Thymus (tissue), 11 donors: Measurements from ENCODE around the gene SPATA13. TPM values are rescaled to one million over a fixed set of nuclear protein-coding genes. Genes with fewer than 3 reads are reported as not detected.

Experiments used
- DNase-seq, 9 donors: peaks; one replicate each; pipeline ENCODE4 v3.0.0-alpha.2; 2013; ENCODE audit warnings: low spot score in 9 of 9, low read depth in 6 of 9, missing footprints in 1 of 9
- H3K27ac ChIP-seq, 2 donors: one replicate each; pipeline ENCODE4 v1.5.1; 2013; ENCODE audit warnings: control low read depth in 1 of 2, low read depth in 1 of 2, low read length in 1 of 2, mild to moderate bottlenecking in 1 of 2, moderate library complexity in 1 of 2
- H3K27me3 ChIP-seq, 2 donors: one replicate each; pipeline ENCODE4 v1.5.1; 2013; ENCODE audit warnings: low read length in 1 of 2; ENCODE audit not compliant: control insufficient read depth in 2 of 2, insufficient read depth in 1 of 2
- H3K36me3 ChIP-seq, 2 donors: one replicate each; pipeline ENCODE4 v1.5.1; 2013; ENCODE audit warnings: low read length in 1 of 2, mild to moderate bottlenecking in 1 of 2, moderate library complexity in 1 of 2; ENCODE audit not compliant: control insufficient read depth in 2 of 2, insufficient read depth in 2 of 2
- H3K4me1 ChIP-seq, 2 donors: one replicate each; pipeline ENCODE4 v1.5.1; 2013; ENCODE audit warnings: low read length in 2 of 2; ENCODE audit not compliant: control insufficient read depth in 2 of 2, insufficient read depth in 2 of 2
- H3K4me3 ChIP-seq, 2 donors: one replicate each; pipeline ENCODE4 v1.5.1; 2013; ENCODE audit warnings: low read length in 2 of 2, control low read depth in 1 of 2, mild to moderate bottlenecking in 1 of 2
- H3K9me3 ChIP-seq, 2 donors: one replicate each; pipeline ENCODE4 v1.5.1; 2013; ENCODE audit warnings: low read length in 1 of 2, mild to moderate bottlenecking in 1 of 2; ENCODE audit not compliant: control insufficient read depth in 2 of 2, insufficient read depth in 1 of 2
- WGBS: extraction: QIAGEN DNeasy Blood & Tissue Kit; methylation state at CpG from one replicate; pipeline ENCODE4 v1.1.7; 2013; 5-methylcytosine and 5-hydroxymethylcytosine counted together
- polyA plus RNA-seq: library from polyadenylated mRNA; stranded (reverse); fragments of 200-250 nt; gene quantifications from one replicate; pipeline ENCODE4 v1.2.3, GENCODE V29; 2013
- total RNA-seq: library from RNA; stranded (reverse); fragments of 120-200 nt; gene quantifications from one replicate; pipeline ENCODE4 v1.2.4, GENCODE V29; 2013
- donor health status: healthy.

Gene SPATA13
- total and polyA plus RNA-seq, 2 donors: 17.0 to 18.7 TPM

GRCh38 chr13:24134231-24134630, 26.3 kb upstream of the SPATA13 start:
- Histone ChIP-seq H3K4me3 (no peak overlapping the region), H3K27ac (no peak overlapping the region), H3K4me1 (peaks cover 7 to 28% of the 10 kb centered on the region in 2 donors), H3K27me3 (no peaks in the 10 kb centered on the region), H3K9me3 (peaks cover 0 to 7% of the 10 kb centered on the region in 2 donors), H3K36me3 (no peaks in the 10 kb centered on the region)
- DNase-seq: no peak
- 93% methylated on average over 7 of the region's 7 CpGs for WGBS

GRCh38 chr13:24134757-24135156, 25.8 kb upstream of the SPATA13 start:
- no peaks in the 10 kb centered on the region for H3K27me3 ChIP-seq
- no peak overlapping the region for H3K27ac ChIP-seq
- H3K4me3 ChIP-seq: no peak overlapping the region
- H3K9me3 ChIP-seq: peaks cover 0 to 7% of the 10 kb centered on the region in 2 donors
- 93% methylated on average over 6 of the region's 6 CpGs for WGBS
- no peaks in the 10 kb centered on the region for H3K36me3 ChIP-seq
- DNase-seq: no peak
- H3K4me1 ChIP-seq: peaks cover 7 to 23% of the 10 kb centered on the region in 2 donors

GRCh38 chr13:24135674-24136300, 24.7 kb upstream of the SPATA13 start:
- Histone ChIP-seq H3K36me3 (no peaks in the 10 kb centered on the region), H3K4me1 (peaks cover 0 to 13% of the 10 kb centered on the region in 2 donors), H3K27me3 (no peaks in the 10 kb centered on the region), H3K27ac (no peak overlapping the region), H3K9me3 (peaks cover 0 to 7% of the 10 kb centered on the region in 2 donors), H3K4me3 (no peak overlapping the region)
- 94% methylated on average over 4 of the region's 5 CpGs for WGBS
- DNase-seq: no peak

- H3K27ac ChIP-seq: no peak overlapping the region
- 98% methylated on average over 5 of the region's 5 CpGs for WGBS
- no peaks in the 10 kb centered on the region for H3K36me3 ChIP-seq
- no peaks in the 10 kb centered on the region for H3K27me3 ChIP-seq
- H3K4me3 ChIP-seq: no peak overlapping the region
- DNase-seq: no peak
- peaks cover 0 to 5% of the 10 kb centered on the region in 2 donors for H3K4me1 ChIP-seq
- no peaks in the 10 kb centered on the region for H3K9me3 ChIP-seq
These were observed 21.6 kb upstream of the SPATA13 start for GRCh38 chr13:24138911-24139310.

GRCh38 chr13:24141333-24141910, 19.1 kb upstream of the SPATA13 start:
- 95% methylated on average over 7 of the region's 7 CpGs for WGBS
- Histone ChIP-seq H3K27ac (no peak overlapping the region), H3K36me3 (no peaks in the 10 kb centered on the region), H3K27me3 (no peaks in the 10 kb centered on the region), H3K4me3 (no peak overlapping the region), H3K4me1 (peaks cover 0 to 7% of the 10 kb centered on the region in 2 donors), H3K9me3 (no peaks in the 10 kb centered on the region)
- DNase-seq: no peak

- Histone ChIP-seq H3K4me1 (peaks cover 0 to 7% of the 10 kb centered on the region in 2 donors), H3K36me3 (no peaks in the 10 kb centered on the region), H3K27ac (no peak overlapping the region), H3K4me3 (no peak overlapping the region), H3K27me3 (no peaks in the 10 kb centered on the region), H3K9me3 (no peaks in the 10 kb centered on the region)
- no peak for DNase-seq
- 98% methylated on average over 1 of the region's 1 CpG for WGBS
These were observed 18.1 kb upstream of the SPATA13 start for GRCh38 chr13:24142453-24142852.

GRCh38 chr13:24142886-24143285, 17.6 kb upstream of the SPATA13 start:
- no peak for DNase-seq

GRCh38 chr13:24145240-24145639, 15.3 kb upstream of the SPATA13 start:
- DNase-seq: no peak
- WGBS: 97% methylated on average over 2 of the region's 2 CpGs

More at GRCh38 chr13:24142886-24143285, 17.6 kb upstream of the SPATA13 start:
- no peak overlapping the region for H3K27ac ChIP-seq
- peaks cover 0 to 7% of the 10 kb centered on the region in 2 donors for H3K4me1 ChIP-seq
- no peaks in the 10 kb centered on the region for H3K9me3 ChIP-seq
- no peaks in the 10 kb centered on the region for H3K27me3 ChIP-seq
- no peak overlapping the region for H3K4me3 ChIP-seq
- WGBS: 78% methylated on average over 4 of the region's 4 CpGs
- no peaks in the 10 kb centered on the region for H3K36me3 ChIP-seq

GRCh38 chr13:24145674-24146073, 14.8 kb upstream of the SPATA13 start:
- Histone ChIP-seq H3K4me1 (peaks cover 0 to 7% of the 10 kb centered on the region in 2 donors), H3K36me3 (no peaks in the 10 kb centered on the region), H3K27me3 (no peaks in the 10 kb centered on the region), H3K9me3 (no peaks in the 10 kb centered on the region), H3K4me3 (no peak overlapping the region), H3K27ac (no peak overlapping the region)
- 97% methylated on average over 7 of the region's 7 CpGs for WGBS
- DNase-seq: no peak

More at GRCh38 chr13:24145240-24145639, 15.3 kb upstream of the SPATA13 start:
- no peak overlapping the region for H3K27ac ChIP-seq
- no peaks in the 10 kb centered on the region for H3K36me3 ChIP-seq
- no peaks in the 10 kb centered on the region for H3K27me3 ChIP-seq
- H3K4me3 ChIP-seq: no peak overlapping the region
- H3K9me3 ChIP-seq: no peaks in the 10 kb centered on the region
- H3K4me1 ChIP-seq: peaks cover 0 to 7% of the 10 kb centered on the region in 2 donors
